HepG2 (cell line): ENCODE measurements around the gene YKT6. TPM values are rescaled to one million over a fixed set of nuclear protein-coding genes. Genes with fewer than 3 reads are reported as not detected.
A peak's percentile ranks its signal among the peaks of the same experiment; 100 is the strongest.

Source experiments
- ATAC-seq: fragments of 200-7000 bp; cut with Tn5 transposase; 3 replicates; pipeline ENCODE4 v1.9.1; 2020; ENCODE audit warnings: mild to moderate bottlenecking, moderate library complexity
- BruUV-seq: library from RNA; stranded (reverse); fragments of 400-500 nt; replicated peaks from 2 replicates; lab custom pipeline; 2021; lab: Mats Ljungman, UMichigan
- CTCF ChIA-PET: fragments of 300-600 bp; formaldehyde crosslinking; extraction: SDS; loops from one replicate; lab custom pipeline; 2021; ENCODE audit warnings: low total read pairs, inconsistent platforms, low intra/inter-chr PET ratio; lab: Yijun Ruan, JAX
- POLR2A ChIA-PET: fragments of 350-600 bp; sonication (Branson Sonifier 250); formaldehyde crosslinking; loops from one replicate; lab custom pipeline; 2020; ENCODE audit warnings: antibody characterized with exemption, inconsistent platforms; lab: Yijun Ruan, JAX
- DNase-seq: peaks from one replicate; pipeline ENCODE4 v3.0.0-alpha.2; 2015; ENCODE audit warnings: low spot score
- FAIRE-seq: peaks from 3 replicates; lab custom pipeline; 2011; peaks lifted over from hg19 to GRCh38; lab: Jason Lieb, UNC
- H2AFZ ChIP-seq: one replicate; pipeline ENCODE4 v1.6.1; 2011; ENCODE audit warnings: low read length, inconsistent platforms
- H3K27ac ChIP-seq: fragments of 300-600 bp; 3 replicates; pipeline ENCODE4 v1.8.0; 2011; ENCODE audit warnings: mixed run types, mild to moderate bottlenecking, mixed read lengths, low read length, inconsistent platforms; ENCODE audit not compliant: insufficient read depth; ENCODE audit errors: extremely low read length
- H3K27me3 ChIP-seq, 2 experiments: fragments of 200-600 bp in 1 of 2; 2 replicates in 1 of 2; 3 replicates in 1 of 2; pipeline versions ENCODE4 v1.6.0 to v1.8.0; 2011; ENCODE audit warnings: low read length in 2 of 2, mild to moderate bottlenecking in 2 of 2, moderate library complexity in 2 of 2, inconsistent platforms in 1 of 2; ENCODE audit not compliant: insufficient read depth in 2 of 2, control insufficient read depth in 1 of 2
- H3K36me3 ChIP-seq, 2 experiments: fragments of 200-600 bp in 1 of 2; replicated peaks in 1 of 2; 2 replicates in 1 of 2; 3 replicates in 1 of 2; pipeline versions ENCODE4 v1.5.1 to v1.8.0; 2011; ENCODE audit warnings: low read length in 2 of 2, inconsistent platforms in 1 of 2; ENCODE audit not compliant: insufficient read depth in 2 of 2, control insufficient read depth in 1 of 2
- H3K4me1 ChIP-seq: 2 replicates; pipeline ENCODE4 v1.5.1; 2012; ENCODE audit warnings: low read length, inconsistent platforms; ENCODE audit not compliant: insufficient read depth
- H3K4me2 ChIP-seq: 2 replicates; pipeline ENCODE4 v1.6.0; 2011; ENCODE audit warnings: low read depth, low read length, inconsistent platforms
- H3K4me3 ChIP-seq, 3 experiments: fragments of 200-600 bp in 1 of 3; sonication (generic), shearing (Covaris generic) in 1 of 3; replicated peaks in 1 of 3; 2 replicates each; pipeline ENCODE4 v1.5.1; 2011 to 2016; ENCODE audit warnings: low read length in 3 of 3, inconsistent platforms in 2 of 3, low read depth in 2 of 3, mild to moderate bottlenecking in 2 of 3, control low read depth in 1 of 3, mixed read lengths in 1 of 3; ENCODE audit not compliant: insufficient read depth in 1 of 3
- H3K79me2 ChIP-seq: one replicate; pipeline ENCODE4 v1.6.1; 2011; ENCODE audit warnings: low read length, inconsistent platforms; ENCODE audit not compliant: insufficient read depth
- H3K9ac ChIP-seq: 2 replicates; pipeline ENCODE4 v1.6.0; 2011; ENCODE audit warnings: mild to moderate bottlenecking, low read depth, low read length, inconsistent platforms; ENCODE audit not compliant: insufficient read depth
- H3K9me3 ChIP-seq: 2 replicates; pipeline ENCODE4 v1.5.1; 2012; ENCODE audit warnings: mild to moderate bottlenecking, low read length
- H4K20me1 ChIP-seq: 2 replicates; pipeline ENCODE4 v1.6.0; 2011; ENCODE audit warnings: inconsistent platforms, mild to moderate bottlenecking, low read length, moderate library complexity; ENCODE audit not compliant: insufficient read depth
- MNT ChIP-seq: fragments of 450-650 bp; IDR thresholded peaks from 2 replicates; pipeline ENCODE4 v1.6.1; 2016
- MYC ChIP-seq: sonication (generic); formaldehyde crosslinking; IDR thresholded peaks from 2 replicates; pipeline ENCODE4 v1.9.0; 2021; ENCODE audit warnings: missing genetic modification reagents, borderline replicate concordance
- PCBP1 ChIP-seq: fragments of 200-400 bp; formaldehyde crosslinking; IDR thresholded peaks from 2 replicates; pipeline ENCODE4 v1.6.1; 2017; ENCODE audit warnings: mild to moderate bottlenecking, low read depth, low read length, borderline replicate concordance
- RNF2 ChIP-seq: fragments of 450-650 bp; conservative IDR thresholded peaks from 2 replicates; pipeline ENCODE4 v1.6.1; 2016; ENCODE audit warnings: low read depth
- SAP130 ChIP-seq: IDR thresholded peaks from 2 replicates; pipeline ENCODE4 v1.6.1; 2016; ENCODE audit warnings: low read depth
- SP1 ChIP-seq, 2 experiments: fragments of 450-650 bp in 1 of 2; sonication (generic) in 1 of 2; formaldehyde crosslinking in 1 of 2; IDR thresholded peaks; 2 replicates each; pipeline versions ENCODE4 v1.4.0 to v1.6.1; 2016 to 2020; ENCODE audit warnings: missing genetic modification reagents in 1 of 2
- SP5 ChIP-seq: IDR thresholded peaks from 2 replicates; pipeline ENCODE4 v1.6.1; 2016; ENCODE audit warnings: low read depth, borderline replicate concordance
- TGIF2 ChIP-seq: IDR thresholded peaks from 2 replicates; pipeline ENCODE4 v1.6.1; 2016; ENCODE audit warnings: control low read depth, missing compliant biosample characterization
- ZBTB7B ChIP-seq: sonication (generic); formaldehyde crosslinking; IDR thresholded peaks from 2 replicates; pipeline ENCODE4 v1.4.0; 2020; ENCODE audit warnings: missing genetic modification reagents
- ZFX ChIP-seq: sonication (generic); formaldehyde crosslinking; IDR thresholded peaks from 2 replicates; pipeline ENCODE4 v1.4.0; 2020; ENCODE audit warnings: mild to moderate bottlenecking, low read depth, missing genetic modification reagents, moderate library complexity
- ZFY ChIP-seq: sonication (generic); formaldehyde crosslinking; IDR thresholded peaks from 2 replicates; pipeline ENCODE4 v1.4.0; 2020; ENCODE audit warnings: missing genetic modification reagents
- ZNF451 ChIP-seq: sonication (generic); formaldehyde crosslinking; IDR thresholded peaks from 2 replicates; pipeline ENCODE4 v1.5.0; 2020; ENCODE audit warnings: mild to moderate bottlenecking, missing genetic modification reagents
- ZNF546 ChIP-seq: sonication (generic); formaldehyde crosslinking; conservative IDR thresholded peaks from 2 replicates; pipeline ENCODE4 v1.8.1; 2023; ENCODE audit warnings: mild to moderate bottlenecking, missing genetic modification reagents
- WGBS: methylation state at CpG from one replicate; pipeline ENCODE4 v1.1.6; 2017; ENCODE audit warnings: low lambda C conversion rate; 5-methylcytosine and 5-hydroxymethylcytosine counted together
- in situ Hi-C: cut with HindIII; loops from 2 replicates; pipeline ENCODE4 v1.10.0; 2017; ENCODE audit warnings: low pct_unique_long_range_greater_than_20kb; ENCODE audit not compliant: extremely low pct_ligation_motif_present
- intact Hi-C: fragments of 100-400 bp; cut with micrococcal nuclease; formaldehyde crosslinking; loops from one replicate; pipeline ENCODE4 v1.10.0; 2022; ENCODE audit not compliant: unreplicated experiment
- polyA plus RNA-seq, 8 experiments: library from polyadenylated mRNA; depleted of rRNA in 3 of 8; stranded (reverse) in 7 of 8; unstranded in 1 of 8; fragments of >200 nt; fragmentation: Illumina TruSeq in 4 of 8; extraction: Trizol in 4 of 8; gene quantifications; 2 replicates each; pipeline versions ENCODE4 v1.2.1 to v1.2.3, GENCODE V29; 2011 to 2016; ENCODE audit warnings: low read depth in 4 of 8, missing spikeins in 1 of 8, mixed read lengths in 1 of 8; ENCODE audit not compliant: insufficient read depth in 1 of 8
- total RNA-seq, 5 experiments: library from RNA; depleted of rRNA; stranded (reverse); fragments of >200 nt; fragmentation: Illumina TruSeq; extraction: Trizol; gene quantifications; 2 replicates each; pipeline ENCODE4 v1.2.3, GENCODE V29; 2016; ENCODE audit warnings: low read depth in 1 of 5
- TF ChIP-seq, protein P1 (sequence below): sonication (generic); formaldehyde crosslinking; IDR thresholded peaks from 2 replicates; pipeline ENCODE4 v1.4.0; 2020; ENCODE audit warnings: missing genetic modification reagents, mild to moderate bottlenecking, borderline replicate concordance
- TF ChIP-seq, protein P2 (sequence below): sonication (generic); formaldehyde crosslinking; IDR thresholded peaks from 2 replicates; pipeline ENCODE4 v1.5.0; 2020; ENCODE audit warnings: mild to moderate bottlenecking, missing genetic modification reagents, moderate library complexity

Gene YKT6
- total and polyA plus RNA-seq, 2 of the 13 experiments (the other 11 are each of a cell fraction or from before 2014, with no cell fraction given): 52.2 to 60.3 TPM

GRCh38 chr7:44218418-44219201 is 17.8 kb downstream of the YKT6 start:
- H3K79me2 ChIP-seq: no peaks in the 10 kb centered on the region
- DNase-seq: peak; percentile 56
- peak overlapping the region in 1 of 3 experiments; percentile 55; a peak in 1 of 6 replicates for H3K4me3 ChIP-seq
- H3K9me3 ChIP-seq: no peaks in the 10 kb centered on the region
- intact Hi-C loops: no loop called here
- ChIA-PET POLR2A (interaction anchor here (0.8 to 0.9 kb wide), 2 partner anchors 10 to 18 kb away, joined by 3 to 4 read pairs; partner anchors contain the start of gene YKT6), CTCF (interaction anchor here (1.7 kb wide), 1 partner anchor 87 kb away, joined by 7 read pairs; no protein-coding TSS in a partner anchor)
- peaks cover 4 to 15% of the 10 kb centered on the region in 2 experiments; a peak in 3 of 5 replicates for H3K27me3 ChIP-seq
- no peak overlapping the region for H3K27ac ChIP-seq
- in situ Hi-C loops: no loop called here
- peak; percentile 76 for ATAC-seq
- 43% methylated on average over 14 of the region's 26 CpGs for WGBS
- peak overlapping the region; percentile 56 for H3K4me2 ChIP-seq
- H3K4me1 ChIP-seq: peaks cover 40% of the 10 kb centered on the region
- H4K20me1 ChIP-seq: no peaks in the 10 kb centered on the region
- H3K9ac ChIP-seq: no peak overlapping the region
- no peaks in the 10 kb centered on the region for H3K36me3 ChIP-seq
- BruUV-seq: no TSS peak
- FAIRE-seq: peak; percentile 49
- H2AFZ ChIP-seq: peak overlapping the region; percentile 25
- TF ChIP-seq, protein P1, sequence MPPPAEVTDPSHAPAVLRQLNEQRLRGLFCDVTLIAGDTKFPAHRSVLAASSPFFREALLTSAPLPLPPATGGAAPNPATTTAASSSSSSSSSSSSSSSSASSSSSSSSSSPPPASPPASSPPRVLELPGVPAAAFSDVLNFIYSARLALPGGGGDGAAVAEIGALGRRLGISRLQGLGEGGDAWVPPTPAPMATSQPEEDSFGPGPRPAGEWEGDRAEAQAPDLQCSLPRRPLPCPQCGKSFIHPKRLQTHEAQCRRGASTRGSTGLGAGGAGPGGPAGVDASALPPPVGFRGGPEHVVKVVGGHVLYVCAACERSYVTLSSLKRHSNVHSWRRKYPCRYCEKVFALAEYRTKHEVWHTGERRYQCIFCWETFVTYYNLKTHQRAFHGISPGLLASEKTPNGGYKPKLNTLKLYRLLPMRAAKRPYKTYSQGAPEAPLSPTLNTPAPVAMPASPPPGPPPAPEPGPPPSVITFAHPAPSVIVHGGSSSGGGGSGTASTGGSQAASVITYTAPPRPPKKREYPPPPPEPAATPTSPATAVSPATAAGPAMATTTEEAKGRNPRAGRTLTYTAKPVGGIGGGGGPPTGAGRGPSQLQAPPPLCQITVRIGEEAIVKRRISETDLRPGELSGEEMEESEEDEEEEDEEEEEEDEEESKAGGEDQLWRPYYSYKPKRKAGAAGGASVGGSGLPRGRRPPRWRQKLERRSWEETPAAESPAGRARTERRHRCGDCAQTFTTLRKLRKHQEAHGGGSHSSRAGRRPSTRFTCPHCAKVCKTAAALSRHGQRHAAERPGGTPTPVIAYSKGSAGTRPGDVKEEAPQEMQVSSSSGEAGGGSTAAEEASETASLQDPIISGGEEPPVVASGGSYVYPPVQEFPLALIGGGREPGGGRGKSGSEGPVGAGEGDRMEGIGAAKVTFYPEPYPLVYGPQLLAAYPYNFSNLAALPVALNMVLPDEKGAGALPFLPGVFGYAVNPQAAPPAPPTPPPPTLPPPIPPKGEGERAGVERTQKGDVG (CRISPR knock-in tag): no peak
- peak; percentile 62 for TF ChIP-seq MNT
- TF ChIP-seq TGIF2 (CRISPR knock-in tag): 0 out of 2 replicates have a peak, but pooled peaks have one; percentile 13
- peak; percentile 17; the same call in 1 of the 2 replicates for TF ChIP-seq ZFY (CRISPR knock-in tag)
- TF ChIP-seq, protein P2, sequence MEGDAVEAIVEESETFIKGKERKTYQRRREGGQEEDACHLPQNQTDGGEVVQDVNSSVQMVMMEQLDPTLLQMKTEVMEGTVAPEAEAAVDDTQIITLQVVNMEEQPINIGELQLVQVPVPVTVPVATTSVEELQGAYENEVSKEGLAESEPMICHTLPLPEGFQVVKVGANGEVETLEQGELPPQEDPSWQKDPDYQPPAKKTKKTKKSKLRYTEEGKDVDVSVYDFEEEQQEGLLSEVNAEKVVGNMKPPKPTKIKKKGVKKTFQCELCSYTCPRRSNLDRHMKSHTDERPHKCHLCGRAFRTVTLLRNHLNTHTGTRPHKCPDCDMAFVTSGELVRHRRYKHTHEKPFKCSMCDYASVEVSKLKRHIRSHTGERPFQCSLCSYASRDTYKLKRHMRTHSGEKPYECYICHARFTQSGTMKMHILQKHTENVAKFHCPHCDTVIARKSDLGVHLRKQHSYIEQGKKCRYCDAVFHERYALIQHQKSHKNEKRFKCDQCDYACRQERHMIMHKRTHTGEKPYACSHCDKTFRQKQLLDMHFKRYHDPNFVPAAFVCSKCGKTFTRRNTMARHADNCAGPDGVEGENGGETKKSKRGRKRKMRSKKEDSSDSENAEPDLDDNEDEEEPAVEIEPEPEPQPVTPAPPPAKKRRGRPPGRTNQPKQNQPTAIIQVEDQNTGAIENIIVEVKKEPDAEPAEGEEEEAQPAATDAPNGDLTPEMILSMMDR (CRISPR knock-in tag): peak; percentile 68
- TF ChIP-seq PCBP1: no peak
- no peak for TF ChIP-seq SP1 (IDR thresholded peaks at IDR 0.05)
- TF ChIP-seq SP1 (CRISPR knock-in tag; IDR thresholded peaks at IDR 0.05): 0 out of 2 replicates have a peak, but pooled peaks have one; percentile 24
- no peak for TF ChIP-seq RNF2
- peak; percentile 29 for TF ChIP-seq SAP130 (CRISPR knock-in tag)
- TF ChIP-seq SP5 (CRISPR knock-in tag): 0 out of 2 replicates have a peak, but pooled peaks have one; percentile 19
- TF ChIP-seq ZFX (CRISPR knock-in tag): 0 out of 2 replicates have a peak, but pooled peaks have one; percentile 40
- peak; percentile 47; the same call in 1 of the 2 replicates for TF ChIP-seq ZBTB7B
- TF ChIP-seq ZNF546: 0 out of 2 replicates have a peak, but pooled peaks have one; percentile 36
- TF ChIP-seq ZNF451 (CRISPR knock-in tag): no peak
- TF ChIP-seq MYC (CRISPR knock-in tag): 0 out of 2 replicates have a peak, but pooled peaks have one; percentile 35
